ENCODE results near the gene RNF212.

The RNF212 gene

GRCh38 chr4:1154523-1155182 lies 41.3 kb upstream of the RNF212 start:
- no peak overlapping the region for H3K9ac ChIP-seq
- H3K9me3 ChIP-seq (ENCODE audit: control insufficient read depth, low read length) = no peaks in the 10 kb centered on the region
- no peak overlapping the region for H3K4me3 ChIP-seq (ENCODE audit: low read depth, low read length)
- H3K36me3 ChIP-seq (ENCODE audit: control insufficient read depth, insufficient read depth, low read length) = no peaks in the 10 kb centered on the region
- no peak overlapping the region for H3K4me2 ChIP-seq (ENCODE audit: low read length)
- H3K79me2 ChIP-seq = no peaks in the 10 kb centered on the region
- no peak overlapping the region for H3K27ac ChIP-seq
- H2AFZ ChIP-seq = no peak overlapping the region
- H3K27me3 ChIP-seq (ENCODE audit: control insufficient read depth, insufficient read depth, low read length) = no peaks in the 10 kb centered on the region
- no peaks in the 10 kb centered on the region for H3K4me1 ChIP-seq
- TF ChIP-seq CTCF (IDR thresholded peaks at IDR 0.05) = no peak

GRCh38 chr4:1154126-1154522 lies 40.8 kb upstream of the RNF212 start:
- Histone ChIP-seq H3K36me3 (ENCODE audit: control insufficient read depth, insufficient read depth, low read length) (no peaks in the 10 kb centered on the region), H3K27me3 (ENCODE audit: control insufficient read depth, insufficient read depth, low read length) (no peaks in the 10 kb centered on the region), H3K4me1 (no peaks in the 10 kb centered on the region), H3K79me2 (no peaks in the 10 kb centered on the region), H3K4me2 (ENCODE audit: low read length) (no peak overlapping the region), H3K9me3 (ENCODE audit: control insufficient read depth, low read length) (no peaks in the 10 kb centered on the region), H3K4me3 (ENCODE audit: low read depth, low read length) (no peak overlapping the region), H3K27ac (no peak overlapping the region), H3K9ac (no peak overlapping the region), H2AFZ (no peak overlapping the region)
- TF ChIP-seq CTCF (IDR thresholded peaks at IDR 0.05) = no peak

GRCh38 chr4:1153567-1154090 lies 40.3 kb upstream of the RNF212 start:
- Histone ChIP-seq H3K9ac (no peak overlapping the region), H2AFZ (no peak overlapping the region), H3K4me3 (ENCODE audit: low read depth, low read length) (no peak overlapping the region), H3K79me2 (no peaks in the 10 kb centered on the region), H3K4me1 (no peaks in the 10 kb centered on the region), H3K27me3 (ENCODE audit: control insufficient read depth, insufficient read depth, low read length) (no peaks in the 10 kb centered on the region), H3K4me2 (ENCODE audit: low read length) (no peak overlapping the region), H3K9me3 (ENCODE audit: control insufficient read depth, low read length) (no peaks in the 10 kb centered on the region), H3K36me3 (ENCODE audit: control insufficient read depth, insufficient read depth, low read length) (no peaks in the 10 kb centered on the region), H3K27ac (no peak overlapping the region)
- no peak for TF ChIP-seq CTCF (IDR thresholded peaks at IDR 0.05)

- no peaks in the 10 kb centered on the region for H3K79me2 ChIP-seq
- no peaks in the 10 kb centered on the region for H3K9me3 ChIP-seq (ENCODE audit: control insufficient read depth, low read length)
- TF ChIP-seq CTCF (IDR thresholded peaks at IDR 0.05) = no peak
- H2AFZ ChIP-seq = no peak overlapping the region
- no peak overlapping the region for H3K9ac ChIP-seq
- no peaks in the 10 kb centered on the region for H3K36me3 ChIP-seq (ENCODE audit: control insufficient read depth, insufficient read depth, low read length)
- no peak overlapping the region for H3K4me2 ChIP-seq (ENCODE audit: low read length)
- no peaks in the 10 kb centered on the region for H3K4me1 ChIP-seq
- no peak overlapping the region for H3K4me3 ChIP-seq (ENCODE audit: low read depth, low read length)
- H3K27ac ChIP-seq = no peak overlapping the region
- no peaks in the 10 kb centered on the region for H3K27me3 ChIP-seq (ENCODE audit: control insufficient read depth, insufficient read depth, low read length)
Observed at GRCh38 chr4:1152290-1152689, 38.9 kb upstream of the RNF212 start.

- no peak overlapping the region for H3K4me3 ChIP-seq (ENCODE audit: low read depth, low read length)
- no peak overlapping the region for H3K9ac ChIP-seq
- no peaks in the 10 kb centered on the region for H3K4me1 ChIP-seq
- H3K79me2 ChIP-seq = no peaks in the 10 kb centered on the region
- no peaks in the 10 kb centered on the region for H3K9me3 ChIP-seq (ENCODE audit: control insufficient read depth, low read length)
- no peaks in the 10 kb centered on the region for H3K36me3 ChIP-seq (ENCODE audit: control insufficient read depth, insufficient read depth, low read length)
- H2AFZ ChIP-seq = no peak overlapping the region
- TF ChIP-seq CTCF (IDR thresholded peaks at IDR 0.05) = no peak
- H3K4me2 ChIP-seq (ENCODE audit: low read length) = no peak overlapping the region
- H3K27ac ChIP-seq = no peak overlapping the region
- no peaks in the 10 kb centered on the region for H3K27me3 ChIP-seq (ENCODE audit: control insufficient read depth, insufficient read depth, low read length)
Observed at GRCh38 chr4:1151541-1151940, 38.2 kb upstream of the RNF212 start.
